Lung (tissue), 12 donors: ENCODE data around the gene SCAMP5. TPM values are rescaled to one million over a fixed set of nuclear protein-coding genes. Genes with fewer than 3 reads are reported as not detected.

ENCODE experiments used
- ATAC-seq: fragments of 200-7000 bp; cut with Tn5 transposase; one replicate; pipeline ENCODE4 v1.9.1; 2020; ENCODE audit warnings: moderate number of reproducible peaks; ENCODE audit not compliant: insufficient read depth, low FRiP score
- DNase-seq, 3 donors: peaks; one replicate each; pipeline ENCODE4 v3.0.0-alpha.2; 2013 to 2017
- H3K27ac ChIP-seq, 2 donors: one replicate each; pipeline ENCODE4 v1.5.1; 2013; ENCODE audit warnings: mild to moderate bottlenecking in 2 of 2, moderate library complexity in 2 of 2, control low read depth in 1 of 2, inconsistent platforms in 1 of 2, low read depth in 1 of 2, low read length in 1 of 2
- H3K27me3 ChIP-seq, 3 donors: one replicate each; pipeline ENCODE4 v1.5.1; 2013; ENCODE audit warnings: low read length in 2 of 3; ENCODE audit not compliant: control insufficient read depth in 3 of 3, insufficient read depth in 3 of 3
- H3K36me3 ChIP-seq, 4 donors: one replicate each; pipeline ENCODE4 v1.5.1; 2013; ENCODE audit warnings: low read length in 4 of 4, mild to moderate bottlenecking in 1 of 4, moderate library complexity in 1 of 4; ENCODE audit not compliant: control insufficient read depth in 4 of 4, insufficient read depth in 4 of 4
- H3K4me1 ChIP-seq, 5 donors: one replicate each; pipeline ENCODE4 v1.5.1; 2013; ENCODE audit warnings: low read length in 5 of 5, mild to moderate bottlenecking in 2 of 5, moderate library complexity in 1 of 5; ENCODE audit not compliant: control insufficient read depth in 5 of 5, insufficient read depth in 5 of 5
- H3K4me3 ChIP-seq: one replicate; pipeline ENCODE4 v1.5.1; 2013; ENCODE audit warnings: mild to moderate bottlenecking, control low read depth, moderate library complexity
- H3K9ac ChIP-seq, 2 donors: one replicate each; pipeline ENCODE4 v1.5.1; 2013; ENCODE audit warnings: low read length in 2 of 2, control low read depth in 1 of 2; ENCODE audit not compliant: insufficient read depth in 1 of 2
- H3K9me3 ChIP-seq, 4 donors: one replicate each; pipeline ENCODE4 v1.5.1; 2013; ENCODE audit warnings: low read length in 3 of 4, mild to moderate bottlenecking in 1 of 4, moderate library complexity in 1 of 4; ENCODE audit not compliant: control insufficient read depth in 4 of 4, insufficient read depth in 3 of 4
- WGBS, 2 donors: extraction: QIAGEN DNeasy Blood & Tissue Kit; methylation state at CpG; one replicate each; pipeline ENCODE4 v1.1.7; 2013; 5-methylcytosine and 5-hydroxymethylcytosine counted together
- polyA plus RNA-seq, 2 donors: library from polyadenylated mRNA; stranded (reverse); fragments of 200-250 nt; gene quantifications; one replicate each; pipeline ENCODE4 v1.2.1, GENCODE V29; 2013
- total RNA-seq, 2 donors: library from RNA; depleted of rRNA in 1 of 2; stranded (reverse); fragments of >200 nt in 1 of 2; gene quantifications; one replicate each; pipeline ENCODE4 v1.2.1, GENCODE V29; 2014 to 2021
- TF ChIP-seq, protein P1 (sequence below): IDR thresholded peaks from 2 replicates; pipeline ENCODE4 v1.5.1; 2012; ENCODE audit warnings: mild to moderate bottlenecking; ENCODE audit errors: control extremely low read depth, extremely low read depth
- donor health status: control.
- donor health status: control.
- donor health status: Bipolar disorder and iron deficiency.
- donor health status: healthy.
- donor health status: DM: yes; HTN: yes; CAD: no.

Gene SCAMP5
- total and polyA plus RNA-seq, 4 donors, result 0.94 to 9.5 (median 4.3) TPM

DNA sequence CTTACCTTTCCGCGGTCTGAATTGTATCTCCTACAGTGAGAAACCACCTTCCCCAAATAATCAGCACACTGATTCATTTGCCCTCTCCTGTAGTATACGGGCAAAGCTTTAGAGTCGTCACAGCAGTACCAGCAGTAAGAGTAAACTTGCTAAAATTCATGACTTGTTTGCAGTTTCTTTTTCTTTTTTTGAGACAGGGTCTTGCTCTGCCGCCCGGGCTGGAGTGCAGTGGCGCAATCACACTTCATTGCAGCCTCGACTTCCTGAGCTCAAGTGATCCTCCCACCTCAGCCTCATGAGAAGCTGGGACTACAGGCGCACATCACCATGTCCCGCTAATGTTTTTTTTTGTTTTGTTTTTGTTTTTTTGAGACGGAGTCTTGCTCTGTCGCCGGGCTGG lies 11.9 kb downstream of the SCAMP5 start:
- Histone ChIP-seq H3K4me3 (no peak overlapping the region), H3K27ac (no peak overlapping the region), H3K9me3 (no peaks in the 10 kb centered on the region), H3K4me1 (no peaks in the 10 kb centered on the region), H3K9ac (no peak overlapping the region), H3K27me3 (no peaks in the 10 kb centered on the region), H3K36me3 (no peaks in the 10 kb centered on the region)
- WGBS, 2 donors, result 68 to 80% methylated on average over 13 of the region's 13 CpGs
- ATAC-seq (no peak), DNase-seq (no peak)
- TF ChIP-seq, protein P1, sequence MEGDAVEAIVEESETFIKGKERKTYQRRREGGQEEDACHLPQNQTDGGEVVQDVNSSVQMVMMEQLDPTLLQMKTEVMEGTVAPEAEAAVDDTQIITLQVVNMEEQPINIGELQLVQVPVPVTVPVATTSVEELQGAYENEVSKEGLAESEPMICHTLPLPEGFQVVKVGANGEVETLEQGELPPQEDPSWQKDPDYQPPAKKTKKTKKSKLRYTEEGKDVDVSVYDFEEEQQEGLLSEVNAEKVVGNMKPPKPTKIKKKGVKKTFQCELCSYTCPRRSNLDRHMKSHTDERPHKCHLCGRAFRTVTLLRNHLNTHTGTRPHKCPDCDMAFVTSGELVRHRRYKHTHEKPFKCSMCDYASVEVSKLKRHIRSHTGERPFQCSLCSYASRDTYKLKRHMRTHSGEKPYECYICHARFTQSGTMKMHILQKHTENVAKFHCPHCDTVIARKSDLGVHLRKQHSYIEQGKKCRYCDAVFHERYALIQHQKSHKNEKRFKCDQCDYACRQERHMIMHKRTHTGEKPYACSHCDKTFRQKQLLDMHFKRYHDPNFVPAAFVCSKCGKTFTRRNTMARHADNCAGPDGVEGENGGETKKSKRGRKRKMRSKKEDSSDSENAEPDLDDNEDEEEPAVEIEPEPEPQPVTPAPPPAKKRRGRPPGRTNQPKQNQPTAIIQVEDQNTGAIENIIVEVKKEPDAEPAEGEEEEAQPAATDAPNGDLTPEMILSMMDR, result no peak

DNA sequence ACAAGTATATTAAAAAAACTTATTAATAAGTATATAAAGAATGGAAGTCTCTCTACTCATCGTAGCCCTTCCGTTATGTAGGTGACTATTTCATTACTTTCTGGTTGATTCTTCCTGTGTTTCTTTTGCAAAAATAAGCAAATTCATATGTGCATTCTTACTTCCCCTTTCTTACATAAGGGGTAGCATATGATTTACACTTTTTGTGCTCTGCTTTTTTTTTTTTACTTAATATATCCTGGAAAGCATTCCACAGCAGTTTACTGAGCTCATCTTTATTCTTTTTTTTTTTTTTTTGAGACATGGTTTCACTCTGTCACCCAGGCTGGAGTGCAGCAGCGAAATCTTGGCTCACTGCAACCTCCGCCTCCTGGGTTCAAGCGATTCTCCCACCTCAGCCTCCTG lies 12.9 kb downstream of the SCAMP5 start:
- no peak overlapping the region for H3K9ac ChIP-seq
- no peaks in the 10 kb centered on the region for H3K4me1 ChIP-seq
- no peak overlapping the region for H3K4me3 ChIP-seq
- DNase-seq (no peak), ATAC-seq (no peak)
- no peak overlapping the region for H3K27ac ChIP-seq
- no peaks in the 10 kb centered on the region for H3K36me3 ChIP-seq
- TF ChIP-seq, protein P1, result no peak
- H3K27me3 ChIP-seq, result no peaks in the 10 kb centered on the region
- H3K9me3 ChIP-seq, result no peaks in the 10 kb centered on the region
- WGBS, 2 donors, result 39 to 72% methylated on average over 5 of the region's 5 CpGs

DNA sequence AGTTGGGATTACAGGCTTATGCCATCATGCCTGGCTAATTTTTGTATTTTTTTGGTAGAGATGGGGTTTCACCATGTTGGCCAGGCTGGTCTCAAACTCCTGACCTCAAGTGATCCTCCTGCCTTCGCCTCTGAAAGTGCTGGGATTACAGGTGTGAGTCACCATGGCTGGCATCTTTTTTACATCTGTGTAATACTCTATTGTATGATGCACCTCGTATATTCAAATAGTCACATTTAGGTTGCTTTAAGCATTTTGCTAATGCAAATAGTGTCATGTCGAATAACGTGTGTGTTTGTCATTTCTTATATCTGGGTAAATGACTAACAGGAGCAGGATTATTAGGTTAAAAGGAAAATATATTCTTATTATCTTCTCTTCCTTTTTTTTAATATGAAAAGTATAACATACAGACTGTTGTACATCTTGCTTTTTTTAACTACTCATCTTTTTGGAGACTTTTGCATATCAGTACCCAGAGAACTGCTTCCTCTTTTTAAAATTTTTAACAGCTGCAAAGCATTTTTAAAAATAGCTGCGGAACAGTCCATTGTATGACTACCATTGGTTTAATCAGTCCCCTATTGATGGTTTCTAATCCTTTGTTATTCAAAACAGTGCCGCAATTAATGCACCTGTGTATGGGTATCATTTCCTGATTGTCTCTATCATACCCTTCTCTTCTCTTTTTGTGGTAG lies 13.4 kb downstream of the SCAMP5 start:
- Histone ChIP-seq H3K27ac (no peak overlapping the region), H3K9ac (no peak overlapping the region), H3K4me3 (no peak overlapping the region), H3K36me3 (no peaks in the 10 kb centered on the region), H3K9me3 (no peaks in the 10 kb centered on the region), H3K27me3 (no peaks in the 10 kb centered on the region), H3K4me1 (no peaks in the 10 kb centered on the region)
- ATAC-seq (no peak), DNase-seq (no peak)
- WGBS, 2 donors, result 41 to 65% methylated on average over 6 of the region's 6 CpGs
- TF ChIP-seq, protein P1, result no peak

DNA sequence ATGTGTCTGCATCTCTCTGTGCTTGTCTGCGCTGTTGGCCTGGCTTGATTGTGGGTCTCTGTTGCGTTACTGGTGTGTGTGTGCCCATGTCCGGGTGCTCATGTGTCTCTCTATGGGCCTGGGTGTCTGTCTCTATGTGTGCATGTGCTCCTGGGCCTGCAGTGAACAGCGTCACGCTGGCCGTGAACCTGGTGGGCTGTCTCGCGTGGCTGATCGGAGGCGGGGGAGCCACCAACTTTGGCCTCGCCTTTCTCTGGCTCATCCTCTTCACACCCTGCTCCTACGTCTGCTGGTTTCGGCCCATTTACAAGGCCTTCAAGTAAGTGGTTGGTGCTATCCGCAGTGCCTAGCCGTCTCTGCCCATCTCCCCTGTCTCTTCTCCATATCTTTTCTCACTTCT lies 21.1 kb downstream of the SCAMP5 start:
- Histone ChIP-seq H3K4me1 (no peaks in the 10 kb centered on the region), H3K36me3 (no peaks in the 10 kb centered on the region), H3K4me3 (no peak overlapping the region), H3K27ac (no peak overlapping the region), H3K9me3 (no peaks in the 10 kb centered on the region), H3K9ac (no peak overlapping the region), H3K27me3 (no peaks in the 10 kb centered on the region)
- ATAC-seq, result no peak
- DNase-seq, result no peak
- 94 to 96% methylated on average over 15 of the region's 15 CpGs for WGBS, 2 donors
- TF ChIP-seq, protein P1, result no peak
